NCI-H510A treated with DMSO at 0.1 percent for 48 hours (cell line): ENCODE measurements around the gene PHF2.

Experiments used
- DNase-seq: peaks from one replicate; lab custom pipeline; 2025; lab: John Stamatoyannopoulos, UW

The PHF2 gene

GRCh38 chr9:93701494-93702218 lies 125.3 kb downstream of the PHF2 start:
- no peak for DNase-seq

- DNase-seq, result no peak
Measured at GRCh38 chr9:93702261-93702660, 125.9 kb downstream of the PHF2 start.

GRCh38 chr9:93708289-93708986 lies 132.1 kb downstream of the PHF2 start:
- DNase-seq, result no peak

GRCh38 chr9:93708987-93709302 lies 132.6 kb downstream of the PHF2 start:
- DNase-seq, result no peak

GRCh38 chr9:93709600-93710369 lies 133.4 kb downstream of the PHF2 start:
- DNase-seq, result no peak

- DNase-seq, result no peak
Measured at GRCh38 chr9:93710370-93710723, 134.0 kb downstream of the PHF2 start.

GRCh38 chr9:93711002-93711401 lies 134.6 kb downstream of the PHF2 start:
- DNase-seq, result no peak

GRCh38 chr9:93712896-93713295 lies 136.5 kb downstream of the PHF2 start:
- DNase-seq, result no peak

- no peak for DNase-seq
Measured at GRCh38 chr9:93713716-93714115, 137.3 kb downstream of the PHF2 start.

GRCh38 chr9:93721417-93721965 lies 145.1 kb downstream of the PHF2 start:
- no peak for DNase-seq

GRCh38 chr9:93724852-93725251 lies 148.5 kb downstream of the PHF2 start:
- no peak for DNase-seq

GRCh38 chr9:93725382-93725781 lies 149.0 kb downstream of the PHF2 start:
- DNase-seq, result no peak

GRCh38 chr9:93726147-93726546 lies 149.8 kb downstream of the PHF2 start:
- no peak for DNase-seq
